Panc1 (cell line): ENCODE data around the gene ARID2. TPM values are rescaled to one million over a fixed set of nuclear protein-coding genes. Genes with fewer than 3 reads are reported as not detected.

Experiments
- ATAC-seq: fragments of 200-7000 bp; cut with Tn5 transposase; 2 replicates; pipeline ENCODE4 v1.9.1; 2020; ENCODE audit warnings: mild to moderate bottlenecking, moderate library complexity
- BruUV-seq: library from RNA; stranded (reverse); fragments of 400-500 nt; replicated peaks from 2 replicates; lab custom pipeline; 2021; lab: Mats Ljungman, UMichigan
- CTCF ChIA-PET: fragments of 300-600 bp; sonication (Branson Sonifier 250); formaldehyde crosslinking; loops from one replicate; lab custom pipeline; 2022; ENCODE audit warnings: antibody characterized with exemption; lab: Charles Lee
- POLR2A ChIA-PET: fragments of 300-600 bp; sonication (Branson Sonifier 250); formaldehyde crosslinking; loops from one replicate; lab custom pipeline; 2022; ENCODE audit warnings: antibody characterized with exemption; lab: Charles Lee
- DNase-seq: peaks from one replicate; pipeline ENCODE4 v3.0.0-alpha.2; 2010; ENCODE audit warnings: low read depth, low spot score
- H3K27ac ChIP-seq: 2 replicates; pipeline ENCODE4 v1.5.1; 2011; ENCODE audit warnings: mild to moderate bottlenecking, low read length, inconsistent platforms
- H3K27me3 ChIP-seq: fragments of 200-500 bp; sonication (Bioruptor generic); 2 replicates; pipeline ENCODE4 v1.6.0; 2014; ENCODE audit warnings: low read length, inconsistent platforms; ENCODE audit not compliant: control insufficient read depth, insufficient read depth
- H3K36me3 ChIP-seq: fragments of 200-500 bp; sonication (Bioruptor generic); 2 replicates; pipeline ENCODE4 v1.5.1; 2014; ENCODE audit warnings: inconsistent platforms, mild to moderate bottlenecking, low read length, moderate library complexity; ENCODE audit not compliant: control insufficient read depth, insufficient read depth
- H3K4me1 ChIP-seq: 2 replicates; pipeline ENCODE4 v1.5.1; 2011; ENCODE audit warnings: inconsistent platforms, mild to moderate bottlenecking, low read length, moderate library complexity; ENCODE audit not compliant: control insufficient read depth, insufficient read depth
- H3K4me3 ChIP-seq, 2 experiments: 2 replicates each; pipeline ENCODE4 v1.5.1; 2011 to 2012; ENCODE audit warnings: low read depth in 2 of 2, low read length in 2 of 2, mild to moderate bottlenecking in 2 of 2, inconsistent platforms in 1 of 2, moderate library complexity in 1 of 2
- H3K9me3 ChIP-seq: fragments of 200-500 bp; sonication (Bioruptor generic); 2 replicates; pipeline ENCODE4 v1.5.1; 2014; ENCODE audit warnings: low read depth, mild to moderate bottlenecking, inconsistent platforms, low read length, moderate library complexity; ENCODE audit not compliant: control insufficient read depth, insufficient read depth
- CTCF ChIP-seq: fragments of 450-650 bp; IDR thresholded peaks from 2 replicates; pipeline ENCODE4 v1.5.1; 2017; ENCODE audit warnings: mild to moderate bottlenecking
- POLR2AphosphoS5 ChIP-seq: IDR thresholded peaks from 2 replicates; pipeline ENCODE4 v1.6.1; 2012; ENCODE audit warnings: mild to moderate bottlenecking, low read depth, low read length, moderate library complexity
- REST ChIP-seq, 2 experiments: IDR thresholded peaks; 2 replicates each; pipeline ENCODE4 v1.6.1; 2011 to 2012; ENCODE audit warnings: low read depth in 2 of 2, control low read depth in 1 of 2, low read length in 1 of 2, mild to moderate bottlenecking in 1 of 2, moderate library complexity in 1 of 2; ENCODE audit not compliant: insufficient read depth in 1 of 2
- SIN3A ChIP-seq: IDR thresholded peaks from 2 replicates; pipeline ENCODE4 v1.6.1; 2012; ENCODE audit warnings: low read depth, mild to moderate bottlenecking, low read length, moderate library complexity, borderline replicate concordance; ENCODE audit not compliant: insufficient read depth
- TCF7L2 ChIP-seq: IDR thresholded peaks from 2 replicates; pipeline ENCODE4 v1.6.1; 2011; ENCODE audit warnings: mild to moderate bottlenecking, low read depth, low read length, inconsistent platforms
- in situ Hi-C: cut with HindIII; loops from 2 replicates; pipeline ENCODE4 v1.10.0; 2016; ENCODE audit warnings: low sequenced_read_pairs, low pct_unique_long_range_greater_than_20kb
- intact Hi-C: fragments of 100-400 bp; cut with micrococcal nuclease; formaldehyde crosslinking; loops from one replicate; pipeline ENCODE4 v1.10.0; 2022; ENCODE audit not compliant: unreplicated experiment
- total RNA-seq: library from RNA; stranded (reverse); gene quantifications from one replicate; pipeline ENCODE4 v1.2.1, GENCODE V29; 2021; ENCODE audit not compliant: unreplicated experiment

ARID2 gene
- total RNA-seq, 1 experiment from 2014 or later = 39.5 TPM

GRCh38 chr12:45930369-45930768, 200.9 kb downstream of the ARID2 start:
- no peaks in the 10 kb centered on the region for H3K27me3 ChIP-seq
- ChIA-PET CTCF (no interaction called here), POLR2A (no interaction called here)
- no peaks in the 10 kb centered on the region for H3K4me1 ChIP-seq
- TF ChIP-seq TCF7L2 (no peak), REST (IDR thresholded peaks at IDR 0.05; ENCODE audit: insufficient read depth in 1 of 2, low read depth in 2 of 2, low read length in 1 of 2) (no peak), SIN3A (no peak), POLR2AphosphoS5 (no peak), CTCF (no peak)
- BruUV-seq = no TSS peak
- in situ Hi-C loops = no loop called here
- ATAC-seq (no peak), DNase-seq (no peak)
- no peaks in the 10 kb centered on the region for H3K9me3 ChIP-seq
- intact Hi-C loops = no loop called here
- peaks cover 63% of the 10 kb centered on the region for H3K36me3 ChIP-seq
- no peak overlapping the region for H3K27ac ChIP-seq
- H3K4me3 ChIP-seq = no peak overlapping the region

GRCh38 chr12:45933504-45933903, 204.0 kb downstream of the ARID2 start:
- Histone ChIP-seq H3K27me3 (no peaks in the 10 kb centered on the region), H3K36me3 (peaks cover 38% of the 10 kb centered on the region), H3K9me3 (no peaks in the 10 kb centered on the region), H3K4me1 (no peaks in the 10 kb centered on the region), H3K27ac (no peak overlapping the region), H3K4me3 (no peak overlapping the region)
- in situ Hi-C loops (no loop called here), intact Hi-C loops (no loop called here)
- TF ChIP-seq TCF7L2 (no peak), SIN3A (no peak), CTCF (no peak)
- ChIA-PET POLR2A (interaction anchor here (0.6 kb wide), 1 partner anchor 179 kb away, joined by 5 read pairs; no protein-coding TSS in a partner anchor), CTCF (no interaction called here)
- no TSS peak for BruUV-seq
- DNase-seq = no peak
- no peak for ATAC-seq
